Activated CD4-positive, CD25-positive, alpha-beta regulatory T cell (primary cell): ENCODE measurements around the gene PTPRE.
A peak's percentile ranks its signal among the peaks of the same experiment; 100 is the strongest.

Experiments used
- DNase-seq, 4 experiments: peaks; one replicate each; lab custom pipeline; 2025; lab: John Stamatoyannopoulos, UW

Gene PTPRE

GRCh38 chr10:128060341-128061250, 153.7 kb downstream of the PTPRE start:
- no peak for DNase-seq

GRCh38 chr10:128061306-128062300, 154.7 kb downstream of the PTPRE start:
- no peak for DNase-seq

GRCh38 chr10:128062331-128062880, 155.5 kb downstream of the PTPRE start:
- no peak for DNase-seq

- DNase-seq = peak in 2 of 4 experiments; percentile 14 to 28
Measured at GRCh38 chr10:128062881-128063563, 156.1 kb downstream of the PTPRE start.

GRCh38 chr10:128063736-128064107, 156.8 kb downstream of the PTPRE start:
- DNase-seq = no peak

GRCh38 chr10:128064108-128064969, 157.4 kb downstream of the PTPRE start:
- DNase-seq = peak in 3 of 4 experiments; percentile 26 to 36 (median 30)

- DNase-seq = no peak
Measured at GRCh38 chr10:128064970-128065580, 158.2 kb downstream of the PTPRE start.

- no peak for DNase-seq
Measured at GRCh38 chr10:128065881-128066534, 159.1 kb downstream of the PTPRE start.

- no peak for DNase-seq
Measured at GRCh38 chr10:128066870-128067382, 160.0 kb downstream of the PTPRE start.

GRCh38 chr10:128067691-128068397, 160.9 kb downstream of the PTPRE start:
- no peak for DNase-seq

- no peak for DNase-seq
Measured at GRCh38 chr10:128068398-128069285, 161.7 kb downstream of the PTPRE start.

- DNase-seq = peak; percentile 50 to 71 (median 66)
Measured at GRCh38 chr10:128069351-128070051, 162.6 kb downstream of the PTPRE start.

GRCh38 chr10:128070161-128070560, 163.3 kb downstream of the PTPRE start:
- no peak for DNase-seq

GRCh38 chr10:128070721-128071416, 164.0 kb downstream of the PTPRE start:
- DNase-seq = no peak

GRCh38 chr10:128071417-128071782, 164.5 kb downstream of the PTPRE start:
- DNase-seq = no peak

- DNase-seq = no peak
Measured at GRCh38 chr10:128072046-128072445, 165.1 kb downstream of the PTPRE start.
